ENCODE data around the gene FBXO28. TPM values are rescaled to one million over a fixed set of nuclear protein-coding genes. Genes with fewer than 3 reads are reported as not detected.

The FBXO28 gene
- polyA plus RNA-seq, 1 donor (not counting 4 experiments of a cell fraction or from before 2014, with no cell fraction given), result 36.5 TPM

DNA sequence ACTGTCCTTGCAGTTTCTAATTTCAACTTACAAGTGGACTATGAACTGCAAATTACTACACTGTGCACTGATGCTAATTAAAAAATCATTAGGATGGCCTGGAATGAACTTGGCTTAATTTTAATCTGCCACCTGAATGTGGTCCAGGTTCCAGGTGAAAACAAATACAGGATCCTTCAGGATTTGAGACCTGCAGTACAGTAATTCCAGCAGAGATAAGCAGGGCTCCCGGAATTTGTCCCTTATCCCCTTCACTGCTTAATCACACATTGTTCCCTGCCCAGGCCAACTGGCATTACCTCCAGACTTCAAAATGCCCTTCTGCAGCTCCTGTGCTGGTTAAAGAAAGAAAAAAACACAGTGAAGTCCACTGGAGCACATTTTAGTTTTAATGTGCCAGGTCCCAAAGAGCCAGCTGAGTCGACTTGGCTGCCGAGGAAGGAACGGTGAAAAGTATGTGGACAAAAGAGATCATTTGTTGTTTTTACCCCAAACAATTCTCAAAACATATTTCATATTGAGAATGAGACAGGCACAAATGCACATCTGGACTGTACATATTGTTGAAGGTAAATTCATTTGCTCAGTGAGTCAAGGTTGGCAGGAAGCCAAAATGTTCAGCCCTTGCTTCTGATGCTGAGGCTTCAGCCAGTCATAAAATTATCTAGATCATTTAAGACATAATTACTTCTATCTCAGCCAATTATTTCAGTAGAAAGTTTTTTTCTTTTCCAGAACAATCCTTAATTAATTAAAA is 97.5 kb downstream of the FBXO28 start:
- FAIRE-seq (no peak), DNase-seq (ENCODE audit: low read depth, low spot score) (no peak)
- Histone ChIP-seq H3K9me3 (ENCODE audit: control insufficient read depth, low read depth, low read length) (no peaks in the 10 kb centered on the region), H3K9ac (ENCODE audit: control insufficient read depth, extremely low read depth, insufficient read depth, low read length) (no peak overlapping the region), H3K4me2 (ENCODE audit: control insufficient read depth, extremely low read depth, insufficient read depth, low read depth, low read length) (no peak overlapping the region), H4K20me1 (ENCODE audit: control insufficient read depth, extremely low read depth, insufficient read depth, low read length) (no peaks in the 10 kb centered on the region), H3K36me3 (ENCODE audit: control insufficient read depth in 2 of 2, extremely low read depth in 1 of 2, insufficient read depth in 2 of 2, low read length in 2 of 2) (no peaks in the 10 kb centered on the region), H3K9me1 (ENCODE audit: control insufficient read depth, extremely low read depth, insufficient read depth, low read length) (peaks cover 5% of the 10 kb centered on the region), H3K4me3 (ENCODE audit: control insufficient read depth in 2 of 3, extremely low read depth in 1 of 3, insufficient read depth in 2 of 3, low read depth in 1 of 3, low read length in 3 of 3) (no peak overlapping the region), H3K27me3 (ENCODE audit: control insufficient read depth, extremely low read depth, insufficient read depth, low read length) (no peaks in the 10 kb centered on the region), H3K4me1 (ENCODE audit: control insufficient read depth, extremely low read depth, insufficient read depth, low read length) (peaks cover 31% of the 10 kb centered on the region), H2AFZ (ENCODE audit: control insufficient read depth, low read length) (no peak overlapping the region), H3K79me2 (ENCODE audit: control insufficient read depth, insufficient read depth, low read length) (no peaks in the 10 kb centered on the region), H3K27ac (ENCODE audit: control insufficient read depth, insufficient read depth, low read length) (no peak overlapping the region)
- TF ChIP-seq, protein P1, sequence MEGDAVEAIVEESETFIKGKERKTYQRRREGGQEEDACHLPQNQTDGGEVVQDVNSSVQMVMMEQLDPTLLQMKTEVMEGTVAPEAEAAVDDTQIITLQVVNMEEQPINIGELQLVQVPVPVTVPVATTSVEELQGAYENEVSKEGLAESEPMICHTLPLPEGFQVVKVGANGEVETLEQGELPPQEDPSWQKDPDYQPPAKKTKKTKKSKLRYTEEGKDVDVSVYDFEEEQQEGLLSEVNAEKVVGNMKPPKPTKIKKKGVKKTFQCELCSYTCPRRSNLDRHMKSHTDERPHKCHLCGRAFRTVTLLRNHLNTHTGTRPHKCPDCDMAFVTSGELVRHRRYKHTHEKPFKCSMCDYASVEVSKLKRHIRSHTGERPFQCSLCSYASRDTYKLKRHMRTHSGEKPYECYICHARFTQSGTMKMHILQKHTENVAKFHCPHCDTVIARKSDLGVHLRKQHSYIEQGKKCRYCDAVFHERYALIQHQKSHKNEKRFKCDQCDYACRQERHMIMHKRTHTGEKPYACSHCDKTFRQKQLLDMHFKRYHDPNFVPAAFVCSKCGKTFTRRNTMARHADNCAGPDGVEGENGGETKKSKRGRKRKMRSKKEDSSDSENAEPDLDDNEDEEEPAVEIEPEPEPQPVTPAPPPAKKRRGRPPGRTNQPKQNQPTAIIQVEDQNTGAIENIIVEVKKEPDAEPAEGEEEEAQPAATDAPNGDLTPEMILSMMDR (optimal IDR thresholded peaks at IDR 0.05 in 1 of 3, IDR thresholded peaks at IDR 0.05 in 1 of 3, conservative IDR thresholded peaks at IDR 0.05 in 1 of 3; ENCODE audit: extremely low read depth in 1 of 3, insufficient read depth in 2 of 3, low read length in 3 of 3), result no peak
- no peak for TF ChIP-seq EZH2 (IDR thresholded peaks at IDR 0.05; ENCODE audit: low read length)
- dilution Hi-C loops (cut with MboI; ENCODE audit: extremely low pct_ligation_motif_present, low sequenced_read_pairs), result no loop called here

Small RNAs within 50 kb of the gene (small RNA-seq; reads per million reads assigned to genes)
- gene AC092809.3 (ENCODE audit: insufficient read length in 3 of 3, low read depth in 3 of 3, low replicate concordance in 1 of 3) (0 reads per million in 3 experiments), gene RF00139 (ENCODE audit: insufficient read length in 3 of 3, low read depth in 3 of 3, low replicate concordance in 1 of 3) (0 reads per million in 3 experiments), gene RN7SKP49 (ENCODE audit: insufficient read length in 3 of 3, low read depth in 3 of 3, low replicate concordance in 1 of 3) (0 reads per million in 3 experiments)

Other genes with a start within 250 kb of the FBXO28 start
- 176 to 333 TPM (median 314 TPM) in 3 replicates for gene DEGS1, start 69.1 kb downstream of the FBXO28 start, polyA plus RNA-seq
- gene NVL, start 216.1 kb downstream of the FBXO28 start, polyA plus RNA-seq, result 17.9 to 25.4 TPM (median 24.9 TPM) in 3 replicates
- gene CNIH4, start 242.8 kb downstream of the FBXO28 start, polyA plus RNA-seq, result 63.5 to 139 TPM (median 103 TPM) in 3 replicates

Measured in keratinocyte (primary cell).